HepG2 (cell line): ENCODE measurements around the gene HYAL2. TPM values are rescaled to one million over a fixed set of nuclear protein-coding genes. Genes with fewer than 3 reads are reported as not detected.

ENCODE experiments used
- BORCS8-MEF2B ChIP-seq: sonication (generic); formaldehyde crosslinking; IDR thresholded peaks from 2 replicates; pipeline ENCODE4 v1.8.0; 2022; ENCODE audit warnings: mild to moderate bottlenecking, missing genetic modification reagents
- BRCA1 ChIP-seq: sonication (generic); formaldehyde crosslinking; IDR thresholded peaks from 2 replicates; pipeline ENCODE4 v1.4.0; 2020; ENCODE audit warnings: missing genetic modification reagents
- EP300 ChIP-seq, 3 experiments: sonication (generic) in 1 of 3; formaldehyde crosslinking in 1 of 3; IDR thresholded peaks; 2 replicates each; pipeline versions ENCODE4 v1.5.1 to v1.6.1; 2011 to 2020; ENCODE audit warnings: low read depth in 2 of 3, low read length in 2 of 3, borderline replicate concordance in 1 of 3, improper control_type of control experiment in 1 of 3, mild to moderate bottlenecking in 1 of 3, missing genetic modification reagents in 1 of 3, moderate library complexity in 1 of 3
- GZF1 ChIP-seq: sonication (generic); formaldehyde crosslinking; IDR thresholded peaks from 2 replicates; pipeline ENCODE4 v1.5.1; 2020; ENCODE audit warnings: mild to moderate bottlenecking, missing genetic modification reagents
- HMG20B ChIP-seq: conservative IDR thresholded peaks from 2 replicates; pipeline ENCODE4 v1.6.1; 2016; ENCODE audit warnings: missing genetic modification reagents, missing compliant biosample characterization
- HOXA7 ChIP-seq: sonication (generic); formaldehyde crosslinking; IDR thresholded peaks from 2 replicates; pipeline ENCODE4 v1.8.1; 2022; ENCODE audit warnings: mild to moderate bottlenecking, missing genetic modification reagents, moderate library complexity
- JARID2 ChIP-seq: sonication (generic); formaldehyde crosslinking; IDR thresholded peaks from 2 replicates; pipeline ENCODE4 v1.8.1; 2023; ENCODE audit warnings: missing genetic modification reagents, inconsistent platforms; ENCODE audit not compliant: insufficient replicate concordance
- MAZ ChIP-seq, 2 experiments: sonication (generic) in 1 of 2; formaldehyde crosslinking in 1 of 2; IDR thresholded peaks; 2 replicates each; pipeline versions ENCODE4 v1.5.0 to v1.6.1; 2012 to 2020; ENCODE audit warnings: low read depth in 2 of 2, mild to moderate bottlenecking in 2 of 2, borderline replicate concordance in 1 of 2, improper control_type of control experiment in 1 of 2, low read length in 1 of 2, missing genetic modification reagents in 1 of 2, moderate library complexity in 1 of 2
- NCOA1 ChIP-seq: sonication (generic); formaldehyde crosslinking; IDR thresholded peaks from 2 replicates; pipeline ENCODE4 v1.9.0; 2021; ENCODE audit warnings: missing genetic modification reagents
- NCOA2 ChIP-seq: sonication (generic); formaldehyde crosslinking; IDR thresholded peaks from 2 replicates; pipeline ENCODE4 v1.8.0; 2022; ENCODE audit warnings: inconsistent platforms
- NFKB2 ChIP-seq: sonication (generic); formaldehyde crosslinking; IDR thresholded peaks from 2 replicates; pipeline ENCODE4 v1.4.0; 2020; ENCODE audit warnings: missing genetic modification reagents, borderline replicate concordance
- POLR2G ChIP-seq: fragments of 200-400 bp; formaldehyde crosslinking; IDR thresholded peaks from 2 replicates; pipeline ENCODE4 v1.6.1; 2018; ENCODE audit warnings: mild to moderate bottlenecking, low read depth, low read length, moderate library complexity
- REL ChIP-seq: sonication (generic); formaldehyde crosslinking; conservative IDR thresholded peaks from 2 replicates; pipeline ENCODE4 v1.8.0; 2022; ENCODE audit warnings: mild to moderate bottlenecking, missing genetic modification reagents, moderate library complexity
- RFX3 ChIP-seq: IDR thresholded peaks from 2 replicates; pipeline ENCODE4 v1.6.1; 2016; ENCODE audit warnings: missing biosample characterization, missing genetic modification reagents
- RORA ChIP-seq: sonication (generic); formaldehyde crosslinking; IDR thresholded peaks from 2 replicates; pipeline ENCODE4 v1.5.0; 2020; ENCODE audit warnings: mild to moderate bottlenecking, missing genetic modification reagents, moderate library complexity
- SIX1 ChIP-seq: sonication (generic); formaldehyde crosslinking; IDR thresholded peaks from 2 replicates; pipeline ENCODE4 v1.4.0; 2020; ENCODE audit warnings: missing genetic modification reagents, borderline replicate concordance
- SP5 ChIP-seq: IDR thresholded peaks from 2 replicates; pipeline ENCODE4 v1.6.1; 2016; ENCODE audit warnings: low read depth, borderline replicate concordance
- SSRP1 ChIP-seq: IDR thresholded peaks from 2 replicates; pipeline ENCODE4 v1.6.1; 2016; ENCODE audit warnings: control low read depth
- ZNF317 ChIP-seq: sonication (generic); formaldehyde crosslinking; IDR thresholded peaks from 2 replicates; pipeline ENCODE4 v1.5.0; 2020; ENCODE audit warnings: mild to moderate bottlenecking, missing genetic modification reagents
- ZNF556 ChIP-seq: sonication (generic); formaldehyde crosslinking; IDR thresholded peaks from 2 replicates; pipeline ENCODE4 v1.4.0; 2020; ENCODE audit warnings: mild to moderate bottlenecking, missing genetic modification reagents, borderline replicate concordance
- ZNF570 ChIP-seq: sonication (generic); formaldehyde crosslinking; IDR thresholded peaks from 2 replicates; pipeline ENCODE4 v1.4.0; 2020; ENCODE audit warnings: mild to moderate bottlenecking, missing genetic modification reagents, borderline replicate concordance
- ZNF780A ChIP-seq: sonication (generic); formaldehyde crosslinking; IDR thresholded peaks from 2 replicates; pipeline ENCODE4 v1.8.0; 2022; ENCODE audit warnings: mild to moderate bottlenecking, missing genetic modification reagents, moderate library complexity
- polyA plus RNA-seq, 8 experiments: library from polyadenylated mRNA; depleted of rRNA in 3 of 8; stranded (reverse) in 7 of 8; unstranded in 1 of 8; fragments of >200 nt; fragmentation: Illumina TruSeq in 4 of 8; extraction: Trizol in 4 of 8; gene quantifications; 2 replicates each; pipeline versions ENCODE4 v1.2.1 to v1.2.3, GENCODE V29; 2011 to 2016; ENCODE audit warnings: low read depth in 4 of 8, missing spikeins in 1 of 8, mixed read lengths in 1 of 8; ENCODE audit not compliant: insufficient read depth in 1 of 8
- total RNA-seq, 5 experiments: library from RNA; depleted of rRNA; stranded (reverse); fragments of >200 nt; fragmentation: Illumina TruSeq; extraction: Trizol; gene quantifications; 2 replicates each; pipeline ENCODE4 v1.2.3, GENCODE V29; 2016; ENCODE audit warnings: low read depth in 1 of 5
- TF ChIP-seq, protein P1 (sequence below): sonication (generic); formaldehyde crosslinking; IDR thresholded peaks from 2 replicates; pipeline ENCODE4 v1.4.0; 2020; ENCODE audit warnings: mild to moderate bottlenecking, missing genetic modification reagents
- TF ChIP-seq, protein P2 (sequence below): sonication (generic); formaldehyde crosslinking; IDR thresholded peaks from 2 replicates; pipeline ENCODE4 v1.5.0; 2020; ENCODE audit warnings: missing genetic modification reagents
- TF ChIP-seq, protein P3 (sequence below): fragments of 450-650 bp; IDR thresholded peaks from 2 replicates; pipeline ENCODE4 v1.6.1; 2017

Gene HYAL2
- total and polyA plus RNA-seq, 2 of the 13 experiments (the other 11 are each of a cell fraction or from before 2014, with no cell fraction given) = 76.2 to 102 TPM

DNA sequence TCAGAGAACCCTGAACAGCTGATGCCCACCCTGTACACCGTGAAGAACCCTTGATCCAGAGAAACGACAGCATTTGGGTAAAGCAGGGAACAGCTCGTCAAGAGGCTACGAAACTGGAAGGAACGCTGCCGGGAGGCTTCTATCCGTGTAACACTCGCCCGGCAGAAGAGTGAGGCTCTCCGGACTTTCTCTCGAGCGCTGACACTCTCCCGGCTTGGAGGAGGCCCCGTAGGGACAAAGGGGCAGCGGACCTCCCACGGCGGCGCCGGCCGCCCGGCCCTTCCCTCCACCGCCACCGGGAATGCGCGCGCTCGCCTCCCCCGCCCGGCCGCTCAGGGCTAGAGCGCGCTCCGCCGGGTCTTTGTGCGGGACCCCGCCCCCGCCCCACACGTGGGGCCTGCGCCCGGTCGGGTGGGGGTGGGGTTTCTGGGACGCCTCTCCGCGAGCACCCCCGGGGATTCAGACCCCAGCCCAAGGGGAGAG is 1.7 kb downstream of the HYAL2 start (continued):
- TF ChIP-seq, protein P1, sequence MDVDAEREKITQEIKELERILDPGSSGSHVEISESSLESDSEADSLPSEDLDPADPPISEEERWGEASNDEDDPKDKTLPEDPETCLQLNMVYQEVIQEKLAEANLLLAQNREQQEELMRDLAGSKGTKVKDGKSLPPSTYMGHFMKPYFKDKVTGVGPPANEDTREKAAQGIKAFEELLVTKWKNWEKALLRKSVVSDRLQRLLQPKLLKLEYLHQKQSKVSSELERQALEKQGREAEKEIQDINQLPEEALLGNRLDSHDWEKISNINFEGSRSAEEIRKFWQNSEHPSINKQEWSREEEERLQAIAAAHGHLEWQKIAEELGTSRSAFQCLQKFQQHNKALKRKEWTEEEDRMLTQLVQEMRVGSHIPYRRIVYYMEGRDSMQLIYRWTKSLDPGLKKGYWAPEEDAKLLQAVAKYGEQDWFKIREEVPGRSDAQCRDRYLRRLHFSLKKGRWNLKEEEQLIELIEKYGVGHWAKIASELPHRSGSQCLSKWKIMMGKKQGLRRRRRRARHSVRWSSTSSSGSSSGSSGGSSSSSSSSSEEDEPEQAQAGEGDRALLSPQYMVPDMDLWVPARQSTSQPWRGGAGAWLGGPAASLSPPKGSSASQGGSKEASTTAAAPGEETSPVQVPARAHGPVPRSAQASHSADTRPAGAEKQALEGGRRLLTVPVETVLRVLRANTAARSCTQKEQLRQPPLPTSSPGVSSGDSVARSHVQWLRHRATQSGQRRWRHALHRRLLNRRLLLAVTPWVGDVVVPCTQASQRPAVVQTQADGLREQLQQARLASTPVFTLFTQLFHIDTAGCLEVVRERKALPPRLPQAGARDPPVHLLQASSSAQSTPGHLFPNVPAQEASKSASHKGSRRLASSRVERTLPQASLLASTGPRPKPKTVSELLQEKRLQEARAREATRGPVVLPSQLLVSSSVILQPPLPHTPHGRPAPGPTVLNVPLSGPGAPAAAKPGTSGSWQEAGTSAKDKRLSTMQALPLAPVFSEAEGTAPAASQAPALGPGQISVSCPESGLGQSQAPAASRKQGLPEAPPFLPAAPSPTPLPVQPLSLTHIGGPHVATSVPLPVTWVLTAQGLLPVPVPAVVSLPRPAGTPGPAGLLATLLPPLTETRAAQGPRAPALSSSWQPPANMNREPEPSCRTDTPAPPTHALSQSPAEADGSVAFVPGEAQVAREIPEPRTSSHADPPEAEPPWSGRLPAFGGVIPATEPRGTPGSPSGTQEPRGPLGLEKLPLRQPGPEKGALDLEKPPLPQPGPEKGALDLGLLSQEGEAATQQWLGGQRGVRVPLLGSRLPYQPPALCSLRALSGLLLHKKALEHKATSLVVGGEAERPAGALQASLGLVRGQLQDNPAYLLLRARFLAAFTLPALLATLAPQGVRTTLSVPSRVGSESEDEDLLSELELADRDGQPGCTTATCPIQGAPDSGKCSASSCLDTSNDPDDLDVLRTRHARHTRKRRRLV (CRISPR knock-in tag) = no peak
- no peak for TF ChIP-seq NCOA1 (CRISPR knock-in tag)
- no peak for TF ChIP-seq ZNF556
- TF ChIP-seq SP5 (CRISPR knock-in tag) = no peak; the same call in 1 of the 2 replicates
- no peak for TF ChIP-seq BRCA1 (CRISPR knock-in tag)
- no peak for TF ChIP-seq HOXA7 (CRISPR knock-in tag)
- no peak for TF ChIP-seq RFX3
- TF ChIP-seq, protein P2, sequence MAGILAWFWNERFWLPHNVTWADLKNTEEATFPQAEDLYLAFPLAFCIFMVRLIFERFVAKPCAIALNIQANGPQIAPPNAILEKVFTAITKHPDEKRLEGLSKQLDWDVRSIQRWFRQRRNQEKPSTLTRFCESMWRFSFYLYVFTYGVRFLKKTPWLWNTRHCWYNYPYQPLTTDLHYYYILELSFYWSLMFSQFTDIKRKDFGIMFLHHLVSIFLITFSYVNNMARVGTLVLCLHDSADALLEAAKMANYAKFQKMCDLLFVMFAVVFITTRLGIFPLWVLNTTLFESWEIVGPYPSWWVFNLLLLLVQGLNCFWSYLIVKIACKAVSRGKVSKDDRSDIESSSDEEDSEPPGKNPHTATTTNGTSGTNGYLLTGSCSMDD (CRISPR knock-in tag) = no peak
- TF ChIP-seq ZNF570 (CRISPR knock-in tag) = no peak
- TF ChIP-seq JARID2 (CRISPR knock-in tag) = no peak
- no peak for TF ChIP-seq EP300 (IDR thresholded peaks at IDR 0.05; ENCODE audit: low read depth in 2 of 2, low read length in 2 of 2)
- no peak for TF ChIP-seq EP300 (CRISPR knock-in tag; IDR thresholded peaks at IDR 0.05; ENCODE audit: borderline replicate concordance)
- TF ChIP-seq SSRP1 (CRISPR knock-in tag) = no peak
- no peak; the same call in 1 of the 2 replicates for TF ChIP-seq BORCS8-MEF2B (CRISPR knock-in tag)
- TF ChIP-seq REL (CRISPR knock-in tag) = no peak
- TF ChIP-seq ZNF317 (CRISPR knock-in tag) = no peak
- TF ChIP-seq RORA (CRISPR knock-in tag) = no peak
- TF ChIP-seq GZF1 (CRISPR knock-in tag) = no peak
- no peak for TF ChIP-seq NCOA2 (CRISPR knock-in tag)
- no peak for TF ChIP-seq SIX1 (CRISPR knock-in tag)
- no peak for TF ChIP-seq NFKB2 (CRISPR knock-in tag)
- no peak for TF ChIP-seq ZNF780A (CRISPR knock-in tag)
- TF ChIP-seq MAZ (IDR thresholded peaks at IDR 0.05; ENCODE audit: borderline replicate concordance, low read depth, low read length) = peak; percentile 77
- peak; percentile 89; the same call in 1 of the 2 replicates for TF ChIP-seq MAZ (CRISPR knock-in tag; IDR thresholded peaks at IDR 0.05; ENCODE audit: low read depth)
- TF ChIP-seq, protein P3, sequence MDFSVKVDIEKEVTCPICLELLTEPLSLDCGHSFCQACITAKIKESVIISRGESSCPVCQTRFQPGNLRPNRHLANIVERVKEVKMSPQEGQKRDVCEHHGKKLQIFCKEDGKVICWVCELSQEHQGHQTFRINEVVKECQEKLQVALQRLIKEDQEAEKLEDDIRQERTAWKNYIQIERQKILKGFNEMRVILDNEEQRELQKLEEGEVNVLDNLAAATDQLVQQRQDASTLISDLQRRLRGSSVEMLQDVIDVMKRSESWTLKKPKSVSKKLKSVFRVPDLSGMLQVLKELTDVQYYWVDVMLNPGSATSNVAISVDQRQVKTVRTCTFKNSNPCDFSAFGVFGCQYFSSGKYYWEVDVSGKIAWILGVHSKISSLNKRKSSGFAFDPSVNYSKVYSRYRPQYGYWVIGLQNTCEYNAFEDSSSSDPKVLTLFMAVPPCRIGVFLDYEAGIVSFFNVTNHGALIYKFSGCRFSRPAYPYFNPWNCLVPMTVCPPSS = no peak
- no peak for TF ChIP-seq HMG20B (CRISPR knock-in tag)
- no peak; the same call in 1 of the 2 replicates for TF ChIP-seq POLR2G
